GM19467 (cell line): ENCODE results near the gene ACTR8.
"Not testable (repeated sequence)": the region's sequence is repeated elsewhere in the genome, so short reads cannot be mapped to it uniquely, and the experiment has no call there.

Experiments
- ATAC-seq: cut with Tn5 transposase; IDR thresholded peaks from one replicate; pipeline ENCODE4 v1.9.1; 2021; ENCODE audit warnings: mild to moderate bottlenecking, moderate library complexity; ENCODE audit not compliant: unreplicated experiment

The ACTR8 gene

GRCh38 chr3:53881691-53882593 lies at the start of gene ACTR8:
Gene ACTR8, minus strand, starts transcription at chr3:53882152. Its CDS starts 51 bp downstream, at chr3:53882101.
- ATAC-seq: peak; percentile 78

- not testable (repeated sequence) for ATAC-seq
Observed at GRCh38 chr3:53927208-53927872, 45.4 kb upstream of the ACTR8 start.

GRCh38 chr3:53921296-53921695 lies 39.3 kb upstream of the ACTR8 start:
- ATAC-seq: no peak

GRCh38 chr3:53919741-53920140 lies 37.8 kb upstream of the ACTR8 start:
- ATAC-seq: no peak

GRCh38 chr3:53913401-53913800 lies 31.4 kb upstream of the ACTR8 start:
- no peak for ATAC-seq

- ATAC-seq: no peak
Observed at GRCh38 chr3:53902711-53903110, 20.8 kb upstream of the ACTR8 start.

GRCh38 chr3:53902067-53902466 lies 20.1 kb upstream of the ACTR8 start:
- no peak for ATAC-seq

GRCh38 chr3:53900666-53901331 lies 18.8 kb upstream of the ACTR8 start:
- no peak for ATAC-seq

- ATAC-seq: no peak
Observed at GRCh38 chr3:53899750-53900149, 17.8 kb upstream of the ACTR8 start.

GRCh38 chr3:53892286-53892637 lies 10.3 kb upstream of the ACTR8 start:
- no peak for ATAC-seq

GRCh38 chr3:53891497-53892285 lies 9.7 kb upstream of the ACTR8 start, which contains the start of gene SELENOK:
Gene SELENOK, minus strand, starts transcription at chr3:53891859.
- ATAC-seq: peak; percentile 95

- peak; percentile 8 for ATAC-seq
Observed at GRCh38 chr3:53890726-53891475, 8.9 kb upstream of the ACTR8 start.

GRCh38 chr3:53888232-53888631 lies 6.3 kb upstream of the ACTR8 start:
- no peak for ATAC-seq

GRCh38 chr3:53887446-53887845 lies 5.5 kb upstream of the ACTR8 start:
- no peak for ATAC-seq

- no peak for ATAC-seq
Observed at GRCh38 chr3:53885239-53885638, 3.3 kb upstream of the ACTR8 start.

- no peak for ATAC-seq
Observed at GRCh38 chr3:53884623-53885022, 2.7 kb upstream of the ACTR8 start.

- no peak for ATAC-seq
Observed at GRCh38 chr3:53883008-53883407, 1.1 kb upstream of the ACTR8 start.

GRCh38 chr3:53880396-53881345 lies 1.3 kb downstream of the ACTR8 start:
- ATAC-seq: no peak
